K562 (cell line): Measurements from ENCODE around the gene GJE1. TPM values are rescaled to one million over a fixed set of nuclear protein-coding genes. Genes with fewer than 3 reads are reported as not detected.

Experiments used
- CBFA2T3 ChIP-seq: fragments of 450-650 bp; IDR thresholded peaks from 2 replicates; pipeline ENCODE4 v1.6.1; 2017
- CBX8 ChIP-seq: fragments of 200-600 bp; sonication (generic); IDR thresholded peaks from 2 replicates; pipeline ENCODE4 v1.6.1; 2012; ENCODE audit warnings: borderline replicate concordance, mixed run types, low read depth, mild to moderate bottlenecking, moderate library complexity, mixed read lengths, low read length, control low read depth, inconsistent platforms; ENCODE audit not compliant: poor library complexity, severe bottlenecking; ENCODE audit errors: extremely low read depth
- HDAC2 ChIP-seq: fragments of 450-650 bp; IDR thresholded peaks from 2 replicates; pipeline ENCODE4 v1.6.1; 2016; ENCODE audit warnings: mild to moderate bottlenecking
- JUND ChIP-seq, 2 experiments: IDR thresholded peaks; 2 replicates in 1 of 2; 3 replicates in 1 of 2; pipeline ENCODE4 v1.6.1; 2011; ENCODE audit warnings: borderline replicate concordance in 2 of 2, low read depth in 2 of 2, low read length in 2 of 2, improper control_type of control experiment in 1 of 2, missing biosample characterization in 1 of 2, missing genetic modification characterization in 1 of 2, missing genetic modification reagents in 1 of 2
- KLF13 ChIP-seq: fragments of 450-650 bp; IDR thresholded peaks from 2 replicates; pipeline ENCODE4 v1.6.1; 2016; ENCODE audit warnings: missing genetic modification characterization, low read depth, mild to moderate bottlenecking, missing compliant biosample characterization, moderate library complexity, borderline replicate concordance
- MEF2D ChIP-seq: conservative IDR thresholded peaks from 2 replicates; pipeline ENCODE4 v1.6.1; 2016; ENCODE audit warnings: low read depth, missing genetic modification characterization, missing compliant biosample characterization
- NCOA6 ChIP-seq: fragments of 450-650 bp; IDR thresholded peaks from 2 replicates; pipeline ENCODE4 v1.6.1; 2017; ENCODE audit warnings: mild to moderate bottlenecking
- RAD51 ChIP-seq: fragments of 450-650 bp; IDR thresholded peaks from 2 replicates; pipeline ENCODE4 v1.7.1; 2016; ENCODE audit warnings: low read depth, mild to moderate bottlenecking, borderline replicate concordance
- RBM25 ChIP-seq: fragments of 200-400 bp; formaldehyde crosslinking; IDR thresholded peaks from 2 replicates; pipeline ENCODE4 v1.6.1; 2018; ENCODE audit warnings: low read length, low read depth, moderate library complexity; ENCODE audit not compliant: severe bottlenecking
- RFX5 ChIP-seq: IDR thresholded peaks from 2 replicates; pipeline ENCODE4 v1.6.1; 2011; ENCODE audit warnings: low read depth, mild to moderate bottlenecking, improper control_type of control experiment, low read length
- SP1 ChIP-seq: sonication (generic); formaldehyde crosslinking; IDR thresholded peaks from 2 replicates; pipeline ENCODE4 v1.8.1; 2022; ENCODE audit warnings: mild to moderate bottlenecking, missing genetic modification reagents
- TRIM28 ChIP-seq: fragments of 450-650 bp; IDR thresholded peaks from 2 replicates; pipeline ENCODE4 v1.6.1; 2017
- polyA plus RNA-seq, 8 experiments: library from polyadenylated mRNA; depleted of rRNA in 4 of 8; stranded (reverse) in 5 of 8; unstranded in 3 of 8; fragments of >200 nt; fragmentation: Nextera tagmentation in 2 of 8; fragmentation: Illumina TruSeq in 1 of 8; extraction: Ambion mirVana in 2 of 8; extraction: Trizol in 1 of 8; gene quantifications; 2 replicates each; pipeline versions ENCODE4 v1.2.1 to v1.2.3, GENCODE V29; 2011 to 2014; ENCODE audit warnings: inconsistent platforms in 1 of 8, missing spikeins in 1 of 8
- total RNA-seq, 7 experiments: library from RNA; depleted of rRNA in 6 of 7; stranded (reverse); fragments of >200 nt in 6 of 7; fragmentation: Illumina TruSeq in 2 of 7; extraction: Trizol in 2 of 7; gene quantifications; 2 replicates each; pipeline versions ENCODE4 v1.2.1 to v1.2.3, GENCODE V29; 2011 to 2021; ENCODE audit warnings: low replicate concordance in 1 of 7
- TF ChIP-seq, protein P1 (sequence below): fragments of 450-650 bp; IDR thresholded peaks from 2 replicates; pipeline ENCODE4 v1.6.1; 2016; ENCODE audit warnings: mild to moderate bottlenecking, moderate library complexity
- TF ChIP-seq, protein P2 (sequence below): fragments of 250-450 bp; sonication (Bioruptor Pico); IDR thresholded peaks from 2 replicates; pipeline ENCODE4 v1.8.0; 2022; ENCODE audit warnings: inconsistent platforms

GJE1 gene
- total and polyA plus RNA-seq, 9 of the 15 experiments (the other 6 are each of a cell fraction or from before 2014, with no cell fraction given): not detected

DNA sequence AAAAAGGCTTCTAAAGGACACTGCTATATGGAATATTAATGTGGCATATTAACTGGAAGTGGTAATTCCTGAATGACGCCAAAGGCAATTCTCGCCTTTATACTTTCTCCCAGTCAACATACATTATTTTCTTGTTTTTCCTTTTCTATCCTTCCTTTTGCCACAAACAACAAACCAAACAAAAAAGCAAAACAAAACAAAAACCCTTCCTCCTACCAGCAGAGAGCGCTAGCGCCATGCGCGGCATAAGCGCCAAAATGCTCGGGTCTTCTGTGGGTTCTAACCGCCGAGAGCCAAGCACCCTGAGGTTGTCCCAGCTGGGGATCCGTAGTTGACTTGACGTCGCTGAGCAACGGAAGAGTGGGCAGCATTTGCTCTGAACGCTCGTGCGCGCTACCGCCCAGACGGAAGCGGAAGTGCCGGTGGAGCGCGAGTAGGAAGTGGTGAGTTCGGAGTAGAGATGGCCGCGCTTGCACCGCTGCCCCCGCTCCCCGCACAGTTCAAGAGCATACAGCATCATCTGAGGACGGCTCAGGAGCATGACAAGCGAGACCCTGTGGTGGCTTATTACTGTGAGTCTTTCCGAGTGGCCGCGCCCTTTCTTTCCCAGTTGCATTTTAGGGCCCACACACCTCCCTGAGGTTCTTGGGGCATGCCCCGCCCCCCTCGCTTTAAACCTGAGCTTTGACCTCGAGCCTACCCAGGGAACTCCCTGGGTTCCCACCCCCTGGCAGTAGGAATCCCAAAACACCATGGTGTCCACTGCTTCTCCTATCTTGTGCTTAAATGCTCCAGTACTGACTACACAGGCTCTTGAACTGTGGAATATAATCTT is 14.3 kb downstream of the GJE1 start, which contains the start of the genes NMBR and VTA1 (continued):
- TF ChIP-seq, protein P1, sequence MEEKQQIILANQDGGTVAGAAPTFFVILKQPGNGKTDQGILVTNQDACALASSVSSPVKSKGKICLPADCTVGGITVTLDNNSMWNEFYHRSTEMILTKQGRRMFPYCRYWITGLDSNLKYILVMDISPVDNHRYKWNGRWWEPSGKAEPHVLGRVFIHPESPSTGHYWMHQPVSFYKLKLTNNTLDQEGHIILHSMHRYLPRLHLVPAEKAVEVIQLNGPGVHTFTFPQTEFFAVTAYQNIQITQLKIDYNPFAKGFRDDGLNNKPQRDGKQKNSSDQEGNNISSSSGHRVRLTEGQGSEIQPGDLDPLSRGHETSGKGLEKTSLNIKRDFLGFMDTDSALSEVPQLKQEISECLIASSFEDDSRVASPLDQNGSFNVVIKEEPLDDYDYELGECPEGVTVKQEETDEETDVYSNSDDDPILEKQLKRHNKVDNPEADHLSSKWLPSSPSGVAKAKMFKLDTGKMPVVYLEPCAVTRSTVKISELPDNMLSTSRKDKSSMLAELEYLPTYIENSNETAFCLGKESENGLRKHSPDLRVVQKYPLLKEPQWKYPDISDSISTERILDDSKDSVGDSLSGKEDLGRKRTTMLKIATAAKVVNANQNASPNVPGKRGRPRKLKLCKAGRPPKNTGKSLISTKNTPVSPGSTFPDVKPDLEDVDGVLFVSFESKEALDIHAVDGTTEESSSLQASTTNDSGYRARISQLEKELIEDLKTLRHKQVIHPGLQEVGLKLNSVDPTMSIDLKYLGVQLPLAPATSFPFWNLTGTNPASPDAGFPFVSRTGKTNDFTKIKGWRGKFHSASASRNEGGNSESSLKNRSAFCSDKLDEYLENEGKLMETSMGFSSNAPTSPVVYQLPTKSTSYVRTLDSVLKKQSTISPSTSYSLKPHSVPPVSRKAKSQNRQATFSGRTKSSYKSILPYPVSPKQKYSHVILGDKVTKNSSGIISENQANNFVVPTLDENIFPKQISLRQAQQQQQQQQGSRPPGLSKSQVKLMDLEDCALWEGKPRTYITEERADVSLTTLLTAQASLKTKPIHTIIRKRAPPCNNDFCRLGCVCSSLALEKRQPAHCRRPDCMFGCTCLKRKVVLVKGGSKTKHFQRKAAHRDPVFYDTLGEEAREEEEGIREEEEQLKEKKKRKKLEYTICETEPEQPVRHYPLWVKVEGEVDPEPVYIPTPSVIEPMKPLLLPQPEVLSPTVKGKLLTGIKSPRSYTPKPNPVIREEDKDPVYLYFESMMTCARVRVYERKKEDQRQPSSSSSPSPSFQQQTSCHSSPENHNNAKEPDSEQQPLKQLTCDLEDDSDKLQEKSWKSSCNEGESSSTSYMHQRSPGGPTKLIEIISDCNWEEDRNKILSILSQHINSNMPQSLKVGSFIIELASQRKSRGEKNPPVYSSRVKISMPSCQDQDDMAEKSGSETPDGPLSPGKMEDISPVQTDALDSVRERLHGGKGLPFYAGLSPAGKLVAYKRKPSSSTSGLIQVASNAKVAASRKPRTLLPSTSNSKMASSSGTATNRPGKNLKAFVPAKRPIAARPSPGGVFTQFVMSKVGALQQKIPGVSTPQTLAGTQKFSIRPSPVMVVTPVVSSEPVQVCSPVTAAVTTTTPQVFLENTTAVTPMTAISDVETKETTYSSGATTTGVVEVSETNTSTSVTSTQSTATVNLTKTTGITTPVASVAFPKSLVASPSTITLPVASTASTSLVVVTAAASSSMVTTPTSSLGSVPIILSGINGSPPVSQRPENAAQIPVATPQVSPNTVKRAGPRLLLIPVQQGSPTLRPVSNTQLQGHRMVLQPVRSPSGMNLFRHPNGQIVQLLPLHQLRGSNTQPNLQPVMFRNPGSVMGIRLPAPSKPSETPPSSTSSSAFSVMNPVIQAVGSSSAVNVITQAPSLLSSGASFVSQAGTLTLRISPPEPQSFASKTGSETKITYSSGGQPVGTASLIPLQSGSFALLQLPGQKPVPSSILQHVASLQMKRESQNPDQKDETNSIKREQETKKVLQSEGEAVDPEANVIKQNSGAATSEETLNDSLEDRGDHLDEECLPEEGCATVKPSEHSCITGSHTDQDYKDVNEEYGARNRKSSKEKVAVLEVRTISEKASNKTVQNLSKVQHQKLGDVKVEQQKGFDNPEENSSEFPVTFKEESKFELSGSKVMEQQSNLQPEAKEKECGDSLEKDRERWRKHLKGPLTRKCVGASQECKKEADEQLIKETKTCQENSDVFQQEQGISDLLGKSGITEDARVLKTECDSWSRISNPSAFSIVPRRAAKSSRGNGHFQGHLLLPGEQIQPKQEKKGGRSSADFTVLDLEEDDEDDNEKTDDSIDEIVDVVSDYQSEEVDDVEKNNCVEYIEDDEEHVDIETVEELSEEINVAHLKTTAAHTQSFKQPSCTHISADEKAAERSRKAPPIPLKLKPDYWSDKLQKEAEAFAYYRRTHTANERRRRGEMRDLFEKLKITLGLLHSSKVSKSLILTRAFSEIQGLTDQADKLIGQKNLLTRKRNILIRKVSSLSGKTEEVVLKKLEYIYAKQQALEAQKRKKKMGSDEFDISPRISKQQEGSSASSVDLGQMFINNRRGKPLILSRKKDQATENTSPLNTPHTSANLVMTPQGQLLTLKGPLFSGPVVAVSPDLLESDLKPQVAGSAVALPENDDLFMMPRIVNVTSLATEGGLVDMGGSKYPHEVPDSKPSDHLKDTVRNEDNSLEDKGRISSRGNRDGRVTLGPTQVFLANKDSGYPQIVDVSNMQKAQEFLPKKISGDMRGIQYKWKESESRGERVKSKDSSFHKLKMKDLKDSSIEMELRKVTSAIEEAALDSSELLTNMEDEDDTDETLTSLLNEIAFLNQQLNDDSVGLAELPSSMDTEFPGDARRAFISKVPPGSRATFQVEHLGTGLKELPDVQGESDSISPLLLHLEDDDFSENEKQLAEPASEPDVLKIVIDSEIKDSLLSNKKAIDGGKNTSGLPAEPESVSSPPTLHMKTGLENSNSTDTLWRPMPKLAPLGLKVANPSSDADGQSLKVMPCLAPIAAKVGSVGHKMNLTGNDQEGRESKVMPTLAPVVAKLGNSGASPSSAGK: peak; percentile 71
- no peak for TF ChIP-seq RBM25
- TF ChIP-seq JUND (IDR thresholded peaks at IDR 0.05; ENCODE audit: borderline replicate concordance, low read depth, low read length): peak; percentile 78
- peak; percentile 58; the same call in 1 of the 3 replicates for TF ChIP-seq JUND (tag; IDR thresholded peaks at IDR 0.05; ENCODE audit: borderline replicate concordance, low read depth, low read length)
- TF ChIP-seq CBX8: no peak
- peak; percentile 96 for TF ChIP-seq KLF13 (tag)
- no peak for TF ChIP-seq RFX5
- peak; percentile 73 for TF ChIP-seq TRIM28
- peak; percentile 97 for TF ChIP-seq HDAC2
- TF ChIP-seq, protein P2, sequence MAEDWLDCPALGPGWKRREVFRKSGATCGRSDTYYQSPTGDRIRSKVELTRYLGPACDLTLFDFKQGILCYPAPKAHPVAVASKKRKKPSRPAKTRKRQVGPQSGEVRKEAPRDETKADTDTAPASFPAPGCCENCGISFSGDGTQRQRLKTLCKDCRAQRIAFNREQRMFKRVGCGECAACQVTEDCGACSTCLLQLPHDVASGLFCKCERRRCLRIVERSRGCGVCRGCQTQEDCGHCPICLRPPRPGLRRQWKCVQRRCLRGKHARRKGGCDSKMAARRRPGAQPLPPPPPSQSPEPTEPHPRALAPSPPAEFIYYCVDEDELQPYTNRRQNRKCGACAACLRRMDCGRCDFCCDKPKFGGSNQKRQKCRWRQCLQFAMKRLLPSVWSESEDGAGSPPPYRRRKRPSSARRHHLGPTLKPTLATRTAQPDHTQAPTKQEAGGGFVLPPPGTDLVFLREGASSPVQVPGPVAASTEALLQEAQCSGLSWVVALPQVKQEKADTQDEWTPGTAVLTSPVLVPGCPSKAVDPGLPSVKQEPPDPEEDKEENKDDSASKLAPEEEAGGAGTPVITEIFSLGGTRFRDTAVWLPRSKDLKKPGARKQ (CRISPR knock-in tag): no peak
- no peak for TF ChIP-seq MEF2D (tag)
- no peak; the same call in 1 of the 2 replicates for TF ChIP-seq RAD51
- peak; percentile 92 for TF ChIP-seq SP1 (CRISPR knock-in tag)
- TF ChIP-seq NCOA6: no peak
- peak; percentile 10; the same call in 1 of the 2 replicates for TF ChIP-seq CBFA2T3
